ENCODE results near the gene TUT4.

DNA sequence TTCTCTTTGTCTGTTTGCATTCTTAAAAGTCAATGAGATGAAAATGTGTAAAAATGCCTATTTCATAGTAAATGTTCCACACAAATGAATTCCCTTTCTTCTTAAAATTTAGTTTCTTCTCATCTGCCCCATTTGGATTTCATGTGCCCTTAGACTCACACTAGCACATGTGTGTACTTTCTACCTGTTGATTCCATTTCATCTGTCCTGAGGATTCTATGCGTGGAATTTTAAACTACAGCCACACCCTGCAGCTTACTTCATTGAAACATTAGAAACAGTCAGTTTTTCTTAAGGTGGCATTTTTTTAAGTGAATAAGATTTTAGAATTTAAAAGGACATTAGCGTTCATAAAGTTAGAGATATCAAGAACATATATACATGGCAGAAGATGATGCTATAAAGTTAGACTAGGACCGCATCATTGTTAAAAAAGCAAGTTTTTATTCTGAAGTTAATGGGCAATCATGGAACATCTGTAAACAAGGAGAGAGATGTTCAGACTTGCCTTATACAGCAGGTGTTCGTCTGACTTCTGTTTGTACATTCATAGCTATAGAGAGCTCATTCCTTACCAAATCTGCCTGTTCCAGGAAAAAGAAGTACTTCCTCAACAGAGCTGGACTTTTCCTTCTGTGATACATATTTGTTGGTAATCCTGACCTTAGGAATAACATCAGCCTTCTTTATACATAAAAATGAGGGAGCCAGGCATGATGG lies 3.9 kb upstream of the TUT4 start:
- TF ChIP-seq POLR2A (IDR thresholded peaks at IDR 0.05) (no peak), POLR2AphosphoS5 (IDR thresholded peaks at IDR 0.05) (no peak)

Data from suprapubic skin (tissue), 4 donors.